Esophagus (tissue), 2 donors: ENCODE measurements around the gene BTF3. TPM values are rescaled to one million over a fixed set of nuclear protein-coding genes. Genes with fewer than 3 reads are reported as not detected.
"Not testable (repeated sequence)": the region's sequence is repeated elsewhere in the genome, so short reads cannot be mapped to it uniquely, and the experiment has no call there.

ENCODE experiments used
- H3K27ac ChIP-seq, 2 donors: one replicate each; pipeline ENCODE4 v1.5.1; 2013; ENCODE audit warnings: low read depth in 2 of 2, mild to moderate bottlenecking in 2 of 2, inconsistent platforms in 1 of 2, low read length in 1 of 2, moderate library complexity in 1 of 2
- H3K27me3 ChIP-seq, 2 donors: one replicate each; pipeline ENCODE4 v1.6.1; 2013; ENCODE audit warnings: low read length in 2 of 2, control low read depth in 1 of 2, mild to moderate bottlenecking in 1 of 2; ENCODE audit not compliant: insufficient read depth in 2 of 2, control insufficient read depth in 1 of 2
- H3K36me3 ChIP-seq, 2 donors: one replicate each; pipeline ENCODE4 v1.6.1; 2013; ENCODE audit warnings: low read length in 1 of 2; ENCODE audit not compliant: control insufficient read depth in 2 of 2, insufficient read depth in 2 of 2
- H3K4me1 ChIP-seq, 2 donors: one replicate each; pipeline ENCODE4 v1.6.1; 2013; ENCODE audit warnings: low read length in 1 of 2; ENCODE audit not compliant: control insufficient read depth in 2 of 2, insufficient read depth in 2 of 2
- H3K4me3 ChIP-seq, 2 donors: one replicate each; pipeline ENCODE4 v1.5.1; 2013; ENCODE audit warnings: low read length in 2 of 2, mild to moderate bottlenecking in 2 of 2, low read depth in 1 of 2, moderate library complexity in 1 of 2
- H3K9me3 ChIP-seq, 2 donors: one replicate each; pipeline ENCODE4 v1.6.1; 2013; ENCODE audit warnings: mild to moderate bottlenecking in 2 of 2, low read depth in 1 of 2, low read length in 1 of 2, moderate library complexity in 1 of 2; ENCODE audit not compliant: control insufficient read depth in 2 of 2, insufficient read depth in 1 of 2
- WGBS, 2 donors: extraction: QIAGEN DNeasy Blood & Tissue Kit; methylation state at CpG; one replicate each; pipeline ENCODE4 v1.1.7; 2013; 5-methylcytosine and 5-hydroxymethylcytosine counted together
- polyA plus RNA-seq, 2 donors: library from polyadenylated mRNA; stranded (reverse); fragments of 200-250 nt; gene quantifications; one replicate each; pipeline ENCODE4 v1.2.3, GENCODE V29; 2013
- donor health status: healthy with polysubstance abuse.
- donor health status: Bipolar disorder and iron deficiency.

The BTF3 gene
- polyA plus RNA-seq, 2 donors = 542 to 770 TPM

- WGBS, 2 donors = 85 to 93% methylated on average over 1 of the region's 1 CpG
- Histone ChIP-seq H3K4me3 (no peak overlapping the region), H3K27ac (no peak overlapping the region), H3K27me3 (no peaks in the 10 kb centered on the region), H3K36me3 (no peaks in the 10 kb centered on the region), H3K4me1 (no peaks in the 10 kb centered on the region), H3K9me3 (no peaks in the 10 kb centered on the region)
These were observed 13.7 kb upstream of the BTF3 start for GRCh38 chr5:73484511-73484910.

- Histone ChIP-seq H3K9me3 (no peaks in the 10 kb centered on the region), H3K36me3 (no peaks in the 10 kb centered on the region), H3K27ac (no peak overlapping the region), H3K4me3 (no peak overlapping the region), H3K4me1 (no peaks in the 10 kb centered on the region), H3K27me3 (no peaks in the 10 kb centered on the region)
- 90 to 91% methylated on average over 3 of the region's 3 CpGs for WGBS, 2 donors
These were observed 12.5 kb upstream of the BTF3 start for GRCh38 chr5:73485715-73486114.

- WGBS, 2 donors = 71 to 87% methylated on average over 3 of the region's 3 CpGs
These were observed 11.9 kb upstream of the BTF3 start for GRCh38 chr5:73486119-73486899.

DNA sequence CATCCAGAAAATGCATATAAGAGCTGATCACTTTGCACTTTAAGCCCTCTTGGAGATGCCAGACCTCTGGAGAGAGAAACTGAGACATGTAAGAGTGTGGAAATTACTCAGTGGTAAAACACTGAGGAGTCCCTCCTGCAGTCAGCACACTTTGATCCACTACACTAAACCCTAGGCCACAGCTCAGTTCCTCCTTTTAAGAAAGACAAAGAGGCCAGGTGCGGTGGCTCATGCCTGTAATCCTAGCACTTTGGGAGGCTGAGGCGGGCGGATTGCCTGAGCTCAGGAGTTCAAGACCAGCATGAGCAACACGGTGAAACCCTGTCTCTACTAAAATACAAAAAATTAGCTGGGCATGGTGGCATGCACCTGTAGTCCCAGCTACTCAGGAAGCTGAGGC, 11.0 kb upstream of the BTF3 start:
- WGBS, 2 donors = 65 to 72% methylated on average over 2 to 4 of the region's 4 CpGs

More at GRCh38 chr5:73486119-73486899, 11.9 kb upstream of the BTF3 start:
- Histone ChIP-seq H3K36me3 (no peaks in the 10 kb centered on the region), H3K9me3 (no peaks in the 10 kb centered on the region), H3K4me3 (no peak overlapping the region), H3K4me1 (no peaks in the 10 kb centered on the region), H3K27me3 (no peaks in the 10 kb centered on the region), H3K27ac (no peak overlapping the region)

GRCh38 chr5:73487815-73488214, 10.4 kb upstream of the BTF3 start:
- H3K4me1 ChIP-seq = no peaks in the 10 kb centered on the region
- H3K27me3 ChIP-seq = no peaks in the 10 kb centered on the region
- H3K36me3 ChIP-seq = no peaks in the 10 kb centered on the region
- H3K27ac ChIP-seq = no peak overlapping the region
- H3K4me3 ChIP-seq = no peak overlapping the region
- no peaks in the 10 kb centered on the region for H3K9me3 ChIP-seq
- WGBS, 2 donors = 79% methylated on average over 4 of the region's 4 CpGs

More for the DNA sequence above, 11.0 kb upstream of the BTF3 start:
- not testable (repeated sequence) for H3K4me3 ChIP-seq, H3K9me3 ChIP-seq, H3K36me3 ChIP-seq, H3K4me1 ChIP-seq, H3K27me3 ChIP-seq, H3K27ac ChIP-seq

DNA sequence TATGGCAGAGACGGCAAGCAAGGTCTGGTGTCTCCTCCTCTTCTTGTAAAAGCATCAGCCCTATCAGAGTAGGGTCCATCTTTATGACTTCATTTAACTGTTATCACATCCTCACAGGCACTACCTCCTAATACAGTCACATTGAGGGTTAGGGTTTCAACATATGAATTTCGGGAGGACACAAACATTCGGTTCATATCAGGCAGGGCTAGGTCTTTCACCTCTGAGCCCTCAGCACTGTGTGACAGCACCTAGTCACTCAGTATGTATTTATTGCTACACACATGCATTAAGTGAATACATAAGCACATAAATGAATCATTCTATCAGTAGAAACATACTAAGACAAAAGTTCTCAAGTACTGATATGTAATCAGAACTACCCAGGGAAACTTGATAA, 9.4 kb upstream of the BTF3 start:
- Histone ChIP-seq H3K4me1 (no peaks in the 10 kb centered on the region), H3K27me3 (no peaks in the 10 kb centered on the region), H3K27ac (no peak overlapping the region), H3K36me3 (no peaks in the 10 kb centered on the region), H3K9me3 (no peaks in the 10 kb centered on the region), H3K4me3 (no peak overlapping the region)
- WGBS, 2 donors = 90 to 92% methylated on average over 3 of the region's 3 CpGs

- H3K9me3 ChIP-seq = no peaks in the 10 kb centered on the region
- H3K27me3 ChIP-seq = no peaks in the 10 kb centered on the region
- H3K36me3 ChIP-seq = no peaks in the 10 kb centered on the region
- WGBS, 2 donors = 89% methylated on average over 2 of the region's 2 CpGs
- no peak overlapping the region for H3K4me3 ChIP-seq
- no peak overlapping the region for H3K27ac ChIP-seq
- no peaks in the 10 kb centered on the region for H3K4me1 ChIP-seq
These were observed 8.2 kb upstream of the BTF3 start for GRCh38 chr5:73490088-73490487.

GRCh38 chr5:73491155-73491554, 7.1 kb upstream of the BTF3 start:
- Histone ChIP-seq H3K4me1 (no peaks in the 10 kb centered on the region), H3K9me3 (no peaks in the 10 kb centered on the region), H3K4me3 (no peak overlapping the region), H3K36me3 (no peaks in the 10 kb centered on the region), H3K27ac (no peak overlapping the region), H3K27me3 (no peaks in the 10 kb centered on the region)
- WGBS, 2 donors = 94 to 96% methylated on average over 1 of the region's 1 CpG

GRCh38 chr5:73493421-73493820, 4.8 kb upstream of the BTF3 start:
- no peak overlapping the region for H3K4me3 ChIP-seq
- WGBS, 2 donors = 91 to 93% methylated on average over 3 of the region's 3 CpGs
- no peak overlapping the region for H3K27ac ChIP-seq
- no peaks in the 10 kb centered on the region for H3K36me3 ChIP-seq
- no peaks in the 10 kb centered on the region for H3K4me1 ChIP-seq
- no peaks in the 10 kb centered on the region for H3K27me3 ChIP-seq
- no peaks in the 10 kb centered on the region for H3K9me3 ChIP-seq

DNA sequence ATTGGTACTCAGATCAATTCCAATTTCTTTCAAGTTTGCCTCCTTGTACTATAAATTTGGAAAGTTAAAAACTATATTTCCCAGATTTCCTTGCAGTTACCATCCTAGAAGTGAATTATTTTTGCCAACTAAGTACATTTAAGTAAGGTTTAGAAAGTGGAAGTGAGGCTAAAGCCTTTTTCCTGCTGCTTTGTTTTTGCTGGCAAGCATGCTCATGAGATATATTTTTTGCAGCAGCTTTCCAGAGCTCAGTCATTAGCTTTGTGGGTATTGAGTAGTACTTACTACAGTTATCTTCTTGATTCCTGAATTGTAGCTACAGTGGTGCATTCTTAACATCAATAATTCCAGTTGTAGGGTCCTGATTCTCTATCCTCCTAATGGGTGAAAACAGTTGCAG, 3.5 kb upstream of the BTF3 start:
- Histone ChIP-seq H3K4me1 (no peaks in the 10 kb centered on the region), H3K4me3 (no peak overlapping the region), H3K36me3 (no peaks in the 10 kb centered on the region), H3K9me3 (no peaks in the 10 kb centered on the region), H3K27ac (no peak overlapping the region), H3K27me3 (no peaks in the 10 kb centered on the region)
